ENCODE results near the gene SLC15A1.
"Not testable (repeated sequence)": the region's sequence is repeated elsewhere in the genome, so short reads cannot be mapped to it uniquely, and the experiment has no call there.

Gene SLC15A1

DNA sequence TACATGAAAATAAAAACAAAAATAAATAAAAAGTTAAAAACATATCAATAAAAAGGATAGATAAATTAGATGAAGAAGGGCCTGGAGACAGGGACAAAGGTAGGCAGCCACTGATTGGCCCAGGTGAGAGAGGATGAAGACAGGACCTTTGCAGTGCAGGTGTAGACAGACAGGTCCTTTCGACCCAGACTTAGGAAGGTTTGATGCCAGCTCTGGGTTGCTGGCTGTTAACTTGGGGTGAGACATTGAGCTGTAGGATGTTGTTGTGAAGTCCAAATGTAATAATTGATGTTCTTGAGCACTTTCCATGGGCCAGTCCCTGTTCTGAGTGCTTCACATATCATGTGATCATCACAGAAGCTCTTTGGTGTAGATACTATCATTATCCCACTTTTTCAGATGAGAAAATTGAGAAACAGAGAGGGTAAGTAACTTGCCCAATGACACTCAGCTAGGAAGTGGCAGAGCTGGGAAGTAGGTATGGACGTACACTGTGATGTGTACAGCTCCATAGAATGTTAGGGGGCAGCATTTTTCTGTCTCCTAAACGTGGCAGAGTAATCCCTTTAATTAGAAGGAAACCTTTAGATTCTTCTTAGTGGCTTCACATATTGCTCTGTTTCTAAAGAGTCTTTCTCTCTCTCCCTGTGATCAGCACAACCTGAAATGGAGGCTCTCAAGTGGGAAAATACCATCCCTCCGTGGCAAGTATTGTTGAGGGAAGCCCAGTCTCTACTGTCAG lies 99.6 kb downstream of the SLC15A1 start:
- no peak for DNase-seq

DNA sequence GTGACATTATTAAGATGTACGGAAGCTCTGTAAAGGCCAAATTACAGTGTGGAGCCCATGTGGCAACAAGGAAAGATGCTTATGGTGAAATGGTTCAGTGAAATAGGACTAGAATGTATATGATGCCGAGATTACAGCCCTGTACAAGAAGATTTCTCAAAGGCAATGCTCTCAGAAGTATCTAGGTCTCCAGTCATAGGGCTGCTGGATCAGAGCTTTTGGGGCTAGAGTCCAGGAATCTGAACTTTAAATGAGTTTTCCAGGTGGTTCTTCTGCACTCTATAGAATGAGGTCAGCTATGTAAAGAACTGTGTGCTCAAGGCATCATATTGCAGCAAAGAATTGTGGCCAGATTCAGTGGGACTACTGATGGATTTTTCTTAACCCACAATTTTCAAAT lies 100.2 kb downstream of the SLC15A1 start:
- DNase-seq: no peak

DNA sequence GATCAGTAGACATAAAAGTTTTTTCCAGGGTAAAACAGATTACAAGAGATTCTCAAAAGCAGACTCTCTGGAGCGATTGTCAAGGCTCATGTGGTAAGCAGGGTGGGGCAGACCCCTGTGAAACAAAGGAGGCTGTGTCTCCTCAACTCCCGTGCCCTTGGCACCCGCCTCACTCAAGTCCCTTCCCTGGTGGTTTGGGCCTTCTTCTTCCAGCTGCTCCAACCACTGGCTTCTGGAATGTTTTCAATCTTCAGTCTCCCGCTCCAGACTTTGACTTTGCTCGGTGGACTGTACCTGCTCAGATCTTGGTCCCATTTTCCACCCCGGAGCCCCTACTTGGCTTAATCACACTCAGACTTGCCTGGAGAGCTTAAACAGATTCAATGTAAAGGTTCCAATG lies 100.7 kb downstream of the SLC15A1 start:
- DNase-seq: no peak

DNA sequence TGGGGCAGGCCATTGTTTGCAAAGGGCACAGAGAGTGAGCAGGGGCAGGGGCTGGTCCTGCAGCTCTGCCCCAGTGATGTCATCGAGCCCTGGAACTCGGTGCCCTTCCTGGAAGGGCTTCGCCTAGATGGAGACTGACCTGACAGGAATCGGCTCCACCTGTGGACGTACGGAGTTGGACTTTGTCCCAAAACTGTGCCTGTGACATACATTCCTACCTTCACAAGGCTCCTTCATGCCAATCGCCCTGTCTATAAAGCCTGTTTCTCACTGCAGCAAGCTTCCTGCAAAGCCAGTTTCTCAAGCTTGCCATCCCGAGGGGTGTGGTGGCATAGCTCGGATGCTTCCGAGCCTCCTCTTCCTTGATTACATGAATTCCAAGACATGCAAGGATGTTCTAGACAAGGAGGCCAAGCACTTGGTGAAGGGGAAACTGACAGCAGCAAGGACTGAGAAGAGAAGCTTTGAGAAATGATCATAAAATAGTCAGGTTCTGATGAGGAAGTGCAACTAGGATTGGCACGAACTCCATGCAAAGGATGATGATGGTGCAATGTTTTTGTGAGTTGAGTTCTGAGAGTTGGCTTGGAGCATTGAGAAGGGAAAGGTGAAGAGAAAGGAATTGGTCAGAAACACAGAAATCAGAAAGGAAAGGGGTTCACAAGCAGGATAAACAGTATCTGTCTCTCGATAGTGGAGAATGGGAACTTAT lies 101.9 kb downstream of the SLC15A1 start:
- DNase-seq: no peak

DNA sequence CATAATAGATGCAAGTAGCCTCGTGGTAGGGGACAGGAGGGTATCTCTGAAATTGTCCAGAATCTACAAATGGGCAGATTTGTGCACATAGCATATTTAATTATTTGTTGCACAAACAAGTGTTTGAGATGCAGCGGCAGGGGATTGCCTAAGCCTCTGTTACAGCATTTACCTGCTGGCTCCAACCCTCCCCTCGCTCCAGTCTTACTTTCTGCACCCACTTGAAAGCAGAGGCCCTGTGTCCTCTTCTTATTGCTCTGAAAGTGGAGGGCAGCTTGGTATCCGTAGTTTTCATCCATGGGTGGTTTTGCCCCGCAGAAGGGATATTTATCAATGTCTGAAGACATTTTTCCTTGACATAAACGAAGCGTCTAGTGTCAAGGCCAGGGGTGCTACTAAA lies 102.6 kb downstream of the SLC15A1 start:
- DNase-seq: no peak

DNA sequence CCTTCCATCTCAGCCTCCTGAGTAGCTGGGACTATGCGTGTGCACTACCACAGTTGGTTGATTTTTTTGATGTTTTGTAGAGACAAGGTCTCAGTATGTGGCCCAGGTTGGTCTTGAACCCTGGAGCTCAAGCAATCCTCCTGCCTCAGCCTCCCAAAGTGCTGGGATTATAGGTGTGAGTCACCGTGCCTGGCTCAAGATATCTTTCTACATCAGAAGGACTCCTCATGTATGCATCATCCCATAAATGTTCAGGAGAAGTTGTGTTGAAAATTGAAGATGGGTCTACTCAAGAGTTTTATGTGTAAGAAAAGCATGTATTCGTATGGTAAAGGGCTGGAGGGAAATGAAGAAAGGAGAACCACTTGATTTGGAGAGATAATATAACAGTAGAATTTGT lies 103.8 kb downstream of the SLC15A1 start:
- DNase-seq: no peak

DNA sequence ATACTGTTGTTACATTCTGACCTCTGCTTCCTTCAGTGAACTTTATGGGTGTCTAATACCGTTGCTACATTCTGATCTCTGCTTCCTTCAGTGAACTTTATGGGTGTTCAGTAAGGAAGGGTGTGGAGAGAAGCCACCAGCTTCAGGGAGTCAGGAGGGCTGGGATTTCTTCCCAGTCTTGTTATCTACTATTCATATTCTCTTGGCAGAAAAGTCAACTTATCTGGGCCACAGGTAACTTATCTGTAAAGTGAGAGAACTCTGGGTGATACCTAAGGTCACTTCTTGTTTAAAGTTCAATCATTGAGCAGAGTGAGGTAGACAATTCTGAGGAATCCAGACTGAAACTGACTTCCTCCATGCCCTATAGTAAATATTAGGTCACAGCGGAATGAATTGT lies 104.3 kb downstream of the SLC15A1 start:
- no peak for DNase-seq

DNA sequence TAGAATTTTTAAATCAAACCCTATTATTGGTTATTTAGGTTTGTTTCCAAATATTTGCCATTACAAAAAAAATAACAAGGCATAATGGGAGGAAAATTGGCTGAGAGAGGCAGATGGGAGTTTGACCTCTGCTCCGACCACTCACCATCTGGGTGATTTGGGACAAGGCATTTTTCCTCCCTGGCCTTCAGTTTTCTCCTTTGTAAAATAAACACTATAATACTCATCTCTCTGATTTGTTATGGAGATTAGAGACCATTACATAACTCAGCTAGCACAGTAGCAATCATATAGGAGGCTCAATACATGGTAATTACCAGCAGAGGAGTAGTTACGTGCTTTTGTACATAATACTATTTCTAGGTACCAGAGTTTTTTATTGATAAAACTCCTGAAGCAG lies 105.4 kb downstream of the SLC15A1 start:
- DNase-seq: no peak

DNA sequence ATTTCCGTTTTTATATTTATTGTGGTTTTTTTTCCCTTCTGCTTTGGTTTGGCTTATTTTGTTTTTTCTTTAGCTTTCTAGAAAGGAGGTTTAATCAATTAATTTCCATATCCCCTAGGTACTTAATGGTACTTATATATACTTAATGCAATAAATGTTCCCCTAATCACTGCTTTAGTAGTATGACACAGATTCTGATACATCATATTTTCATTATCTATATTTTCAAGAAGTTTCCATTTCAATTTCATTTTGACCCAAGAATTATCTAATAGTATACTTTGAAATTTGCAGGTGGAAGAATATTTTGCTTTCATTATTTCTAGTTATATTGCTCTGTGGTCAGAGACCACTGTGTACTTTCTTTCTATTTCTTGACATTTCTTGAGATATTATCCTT lies 109.0 kb downstream of the SLC15A1 start:
- DNase-seq: no peak

DNA sequence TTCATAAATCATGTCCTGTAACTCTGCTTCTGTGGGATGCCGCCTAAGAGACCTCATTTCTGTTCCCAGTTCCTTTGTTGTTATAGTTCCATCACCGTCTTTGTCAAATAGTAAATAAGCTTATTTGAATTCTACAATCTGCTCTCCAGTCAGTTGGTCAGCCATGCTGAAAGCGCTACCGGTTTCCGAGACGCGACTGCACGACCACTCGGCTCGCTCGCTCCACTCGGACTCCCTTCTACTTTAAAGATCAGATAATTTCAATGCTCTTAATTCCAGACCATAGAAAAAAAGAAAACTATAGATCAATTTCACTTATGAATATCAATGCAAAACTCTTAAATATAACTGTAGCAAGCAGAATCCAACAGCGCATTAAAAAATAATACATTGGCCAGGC lies 111.4 kb downstream of the SLC15A1 start:
- DNase-seq: no peak

DNA sequence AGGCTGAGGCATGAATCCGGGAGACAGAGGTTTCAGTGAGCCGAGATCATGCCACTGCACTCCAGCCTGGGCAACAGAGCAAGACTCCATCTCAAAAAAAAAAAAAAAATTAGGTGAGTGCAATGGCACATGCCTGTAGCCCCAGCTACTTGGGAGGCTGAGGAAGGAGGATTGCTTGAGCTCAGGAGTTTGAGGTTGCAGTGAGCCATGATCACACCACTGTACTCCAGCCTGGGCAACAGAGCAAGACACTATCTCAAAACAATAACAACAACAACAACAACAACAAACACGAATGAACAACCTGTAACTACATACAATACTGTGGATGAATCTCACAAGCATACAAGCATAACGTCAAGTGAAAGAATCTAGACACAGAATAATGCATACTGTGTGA lies 112.7 kb downstream of the SLC15A1 start:
- DNase-seq: not testable (repeated sequence)

DNA sequence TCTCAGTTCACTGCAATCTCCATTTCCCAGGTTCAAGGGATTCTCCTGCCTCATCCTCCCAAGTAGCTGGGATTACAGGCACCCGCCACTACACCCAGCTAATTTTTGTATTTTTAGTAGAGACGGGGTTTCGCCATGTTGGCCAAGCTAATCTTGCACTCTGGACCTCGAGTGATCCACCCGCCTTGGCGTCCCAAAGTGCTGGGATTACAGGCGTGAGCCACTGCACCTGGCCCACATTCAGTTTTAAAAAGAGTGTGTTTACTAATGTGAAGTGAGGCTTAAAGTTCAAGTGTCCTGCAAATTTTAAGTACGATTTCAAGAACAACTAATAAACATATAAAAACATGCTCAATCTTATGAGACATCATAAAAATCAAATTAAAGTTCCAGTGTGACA lies 114.1 kb downstream of the SLC15A1 start:
- not testable (repeated sequence) for DNase-seq

Data from T-helper 9 cell (primary cell).